Panc1 (cell line): ENCODE results near the gene NUDT22. TPM values are rescaled to one million over a fixed set of nuclear protein-coding genes. Genes with fewer than 3 reads are reported as not detected.
A peak's percentile ranks its signal among the peaks of the same experiment; 100 is the strongest.

Experiments used
- ATAC-seq: fragments of 200-7000 bp; cut with Tn5 transposase; 2 replicates; pipeline ENCODE4 v1.9.1; 2020; ENCODE audit warnings: mild to moderate bottlenecking, moderate library complexity
- BruUV-seq: library from RNA; stranded (reverse); fragments of 400-500 nt; replicated peaks from 2 replicates; lab custom pipeline; 2021; lab: Mats Ljungman, UMichigan
- CTCF ChIA-PET: fragments of 300-600 bp; sonication (Branson Sonifier 250); formaldehyde crosslinking; loops from one replicate; lab custom pipeline; 2022; ENCODE audit warnings: antibody characterized with exemption; lab: Charles Lee
- POLR2A ChIA-PET: fragments of 300-600 bp; sonication (Branson Sonifier 250); formaldehyde crosslinking; loops from one replicate; lab custom pipeline; 2022; ENCODE audit warnings: antibody characterized with exemption; lab: Charles Lee
- DNase-seq: peaks from one replicate; pipeline ENCODE4 v3.0.0-alpha.2; 2010; ENCODE audit warnings: low read depth, low spot score
- H3K27ac ChIP-seq: 2 replicates; pipeline ENCODE4 v1.5.1; 2011; ENCODE audit warnings: mild to moderate bottlenecking, low read length, inconsistent platforms
- H3K27me3 ChIP-seq: fragments of 200-500 bp; sonication (Bioruptor generic); 2 replicates; pipeline ENCODE4 v1.6.0; 2014; ENCODE audit warnings: low read length, inconsistent platforms; ENCODE audit not compliant: control insufficient read depth, insufficient read depth
- H3K36me3 ChIP-seq: fragments of 200-500 bp; sonication (Bioruptor generic); 2 replicates; pipeline ENCODE4 v1.5.1; 2014; ENCODE audit warnings: inconsistent platforms, mild to moderate bottlenecking, low read length, moderate library complexity; ENCODE audit not compliant: control insufficient read depth, insufficient read depth
- H3K4me1 ChIP-seq: 2 replicates; pipeline ENCODE4 v1.5.1; 2011; ENCODE audit warnings: inconsistent platforms, mild to moderate bottlenecking, low read length, moderate library complexity; ENCODE audit not compliant: control insufficient read depth, insufficient read depth
- H3K4me3 ChIP-seq, 2 experiments: 2 replicates each; pipeline ENCODE4 v1.5.1; 2011 to 2012; ENCODE audit warnings: low read depth in 2 of 2, low read length in 2 of 2, mild to moderate bottlenecking in 2 of 2, inconsistent platforms in 1 of 2, moderate library complexity in 1 of 2
- H3K9me3 ChIP-seq: fragments of 200-500 bp; sonication (Bioruptor generic); 2 replicates; pipeline ENCODE4 v1.5.1; 2014; ENCODE audit warnings: low read depth, mild to moderate bottlenecking, inconsistent platforms, low read length, moderate library complexity; ENCODE audit not compliant: control insufficient read depth, insufficient read depth
- CTCF ChIP-seq: fragments of 450-650 bp; IDR thresholded peaks from 2 replicates; pipeline ENCODE4 v1.5.1; 2017; ENCODE audit warnings: mild to moderate bottlenecking
- POLR2AphosphoS5 ChIP-seq: IDR thresholded peaks from 2 replicates; pipeline ENCODE4 v1.6.1; 2012; ENCODE audit warnings: mild to moderate bottlenecking, low read depth, low read length, moderate library complexity
- REST ChIP-seq, 2 experiments: IDR thresholded peaks; 2 replicates each; pipeline ENCODE4 v1.6.1; 2011 to 2012; ENCODE audit warnings: low read depth in 2 of 2, control low read depth in 1 of 2, low read length in 1 of 2, mild to moderate bottlenecking in 1 of 2, moderate library complexity in 1 of 2; ENCODE audit not compliant: insufficient read depth in 1 of 2
- SIN3A ChIP-seq: IDR thresholded peaks from 2 replicates; pipeline ENCODE4 v1.6.1; 2012; ENCODE audit warnings: low read depth, mild to moderate bottlenecking, low read length, moderate library complexity, borderline replicate concordance; ENCODE audit not compliant: insufficient read depth
- TCF7L2 ChIP-seq: IDR thresholded peaks from 2 replicates; pipeline ENCODE4 v1.6.1; 2011; ENCODE audit warnings: mild to moderate bottlenecking, low read depth, low read length, inconsistent platforms
- in situ Hi-C: cut with HindIII; loops from 2 replicates; pipeline ENCODE4 v1.10.0; 2016; ENCODE audit warnings: low sequenced_read_pairs, low pct_unique_long_range_greater_than_20kb
- intact Hi-C: fragments of 100-400 bp; cut with micrococcal nuclease; formaldehyde crosslinking; loops from one replicate; pipeline ENCODE4 v1.10.0; 2022; ENCODE audit not compliant: unreplicated experiment
- total RNA-seq: library from RNA; stranded (reverse); gene quantifications from one replicate; pipeline ENCODE4 v1.2.1, GENCODE V29; 2021; ENCODE audit not compliant: unreplicated experiment

Gene NUDT22
- total RNA-seq, 1 experiment from 2014 or later = 98.8 TPM

- ATAC-seq (no peak), DNase-seq (no peak)
- TSS peak; percentile 80 for BruUV-seq
- in situ Hi-C loops (no loop called here), intact Hi-C loops (no loop called here)
- Histone ChIP-seq H3K27ac (peak overlapping the region; percentile 48; the same call in 1 of the 2 replicates), H3K9me3 (no peaks in the 10 kb centered on the region), H3K4me1 (peaks cover 44% of the 10 kb centered on the region), H3K27me3 (no peaks in the 10 kb centered on the region), H3K4me3 (no peak overlapping the region), H3K36me3 (no peaks in the 10 kb centered on the region; the same call in 1 of the 2 replicates)
- TF ChIP-seq CTCF = no peak
- TF ChIP-seq SIN3A = no peak
- no peak for TF ChIP-seq POLR2AphosphoS5
- no peak for TF ChIP-seq TCF7L2
- TF ChIP-seq REST (IDR thresholded peaks at IDR 0.05; ENCODE audit: insufficient read depth in 1 of 2, low read depth in 2 of 2, low read length in 1 of 2) = no peak
- ChIA-PET POLR2A (no interaction called here), CTCF (no interaction called here)
Observed at GRCh38 chr11:64232967-64233315, 6.9 kb downstream of the NUDT22 start.

- in situ Hi-C loops (no loop called here), intact Hi-C loops (no loop called here)
- Histone ChIP-seq H3K4me1 (peaks cover 41% of the 10 kb centered on the region), H3K4me3 (peak within 1 kb of the TSS; percentile 61 to 75), H3K9me3 (no peaks in the 10 kb centered on the region), H3K36me3 (no peaks in the 10 kb centered on the region; the same call in 1 of the 2 replicates), H3K27me3 (no peaks in the 10 kb centered on the region), H3K27ac (peak within 1 kb of the TSS; percentile 70)
- ChIA-PET POLR2A (interaction anchor here (0.6 kb wide), 1 partner anchor 84 kb away, joined by 6 read pairs; no protein-coding TSS in a partner anchor), CTCF (no interaction called here)
- no TSS peak for BruUV-seq
- no peak for DNase-seq
- TF ChIP-seq SIN3A = peak; percentile 39; the same call in 1 of the 2 replicates
- TF ChIP-seq CTCF = no peak
- ATAC-seq = peak; percentile 75
Observed at GRCh38 chr11:64233913-64234586, 8.0 kb downstream of the NUDT22 start, which contains the start of gene VEGFB. Gene VEGFB (plus strand): TSS chr11:64234584. CDS start chr11:64234834, 250 bp downstream.
